22Rv1 (cell line): ENCODE results near the gene IGFBP7.

Experiments used
- ZFX ChIP-seq: fragments of 450-650 bp; IDR thresholded peaks from 2 replicates; pipeline ENCODE4 v1.6.1; 2017; ENCODE audit warnings: antibody characterized with exemption, borderline replicate concordance
- TF ChIP-seq, protein P1 (sequence below): fragments of 450-650 bp; IDR thresholded peaks from 2 replicates; pipeline ENCODE4 v1.5.1; 2017; ENCODE audit warnings: mild to moderate bottlenecking

DNA sequence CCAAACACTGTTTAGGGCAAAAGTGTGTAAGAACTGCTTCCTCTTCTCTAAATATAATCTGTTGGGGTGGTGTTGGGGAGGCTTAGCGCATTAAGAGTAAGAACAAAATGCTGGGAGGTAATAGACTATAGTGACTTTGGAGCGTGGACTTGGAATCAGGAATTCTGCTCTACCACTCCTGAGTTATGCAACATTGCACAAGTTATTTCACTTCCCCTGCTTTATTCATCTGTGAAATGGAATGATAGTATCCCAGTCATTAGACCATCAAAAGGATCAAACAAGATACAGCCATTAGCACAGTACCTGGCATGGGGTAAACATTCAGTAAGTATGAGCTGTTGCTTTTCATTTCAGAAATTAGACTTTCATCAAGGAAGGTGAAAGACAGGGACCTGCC is 58.7 kb downstream of the IGFBP7 start:
- TF ChIP-seq, protein P1, sequence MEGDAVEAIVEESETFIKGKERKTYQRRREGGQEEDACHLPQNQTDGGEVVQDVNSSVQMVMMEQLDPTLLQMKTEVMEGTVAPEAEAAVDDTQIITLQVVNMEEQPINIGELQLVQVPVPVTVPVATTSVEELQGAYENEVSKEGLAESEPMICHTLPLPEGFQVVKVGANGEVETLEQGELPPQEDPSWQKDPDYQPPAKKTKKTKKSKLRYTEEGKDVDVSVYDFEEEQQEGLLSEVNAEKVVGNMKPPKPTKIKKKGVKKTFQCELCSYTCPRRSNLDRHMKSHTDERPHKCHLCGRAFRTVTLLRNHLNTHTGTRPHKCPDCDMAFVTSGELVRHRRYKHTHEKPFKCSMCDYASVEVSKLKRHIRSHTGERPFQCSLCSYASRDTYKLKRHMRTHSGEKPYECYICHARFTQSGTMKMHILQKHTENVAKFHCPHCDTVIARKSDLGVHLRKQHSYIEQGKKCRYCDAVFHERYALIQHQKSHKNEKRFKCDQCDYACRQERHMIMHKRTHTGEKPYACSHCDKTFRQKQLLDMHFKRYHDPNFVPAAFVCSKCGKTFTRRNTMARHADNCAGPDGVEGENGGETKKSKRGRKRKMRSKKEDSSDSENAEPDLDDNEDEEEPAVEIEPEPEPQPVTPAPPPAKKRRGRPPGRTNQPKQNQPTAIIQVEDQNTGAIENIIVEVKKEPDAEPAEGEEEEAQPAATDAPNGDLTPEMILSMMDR, result no peak
- no peak for TF ChIP-seq ZFX
